Thyroid gland (tissue), 4 donors: Measurements from ENCODE around the gene SLC1A5. TPM values are rescaled to one million over a fixed set of nuclear protein-coding genes. Genes with fewer than 3 reads are reported as not detected.
"Not testable (repeated sequence)": the region's sequence is repeated elsewhere in the genome, so short reads cannot be mapped to it uniquely, and the experiment has no call there.

Source experiments
- DNase-seq, 2 donors: peaks; one replicate each; pipeline ENCODE4 v3.0.0-alpha.2; 2019
- H3K27ac ChIP-seq, 3 donors: fragments of 200-600 bp; sonication (generic); 1 replicate in 2 of 3; 2 replicates in 1 of 3; pipeline ENCODE4 v1.5.1; 2016 to 2019; ENCODE audit warnings: mild to moderate bottlenecking in 1 of 3, moderate library complexity in 1 of 3
- H3K27me3 ChIP-seq: fragments of 200-600 bp; sonication (generic); one replicate; pipeline ENCODE4 v1.5.1; 2019
- H3K36me3 ChIP-seq, 2 donors: fragments of 200-600 bp; sonication (generic); one replicate each; pipeline ENCODE4 v1.5.1; 2016 to 2019
- H3K4me1 ChIP-seq, 2 donors: fragments of 200-600 bp; sonication (generic); one replicate each; pipeline ENCODE4 v1.5.1; 2017 to 2019
- H3K4me3 ChIP-seq, 3 donors: fragments of 200-600 bp; sonication (generic); replicated peaks in 1 of 3; 1 replicate in 2 of 3; 2 replicates in 1 of 3; pipeline ENCODE4 v1.5.1; 2016; ENCODE audit warnings: mild to moderate bottlenecking in 1 of 3
- H3K9me3 ChIP-seq: fragments of 200-600 bp; sonication (generic); one replicate; pipeline ENCODE4 v1.5.1; 2017
- CTCF ChIP-seq, 6 experiments: fragments of 200-600 bp in 3 of 6; fragments of 450-650 bp in 3 of 6; sonication (generic) in 3 of 6; IDR thresholded peaks; one replicate each; pipeline ENCODE4 v1.5.1; 2016 to 2019; ENCODE audit warnings: antibody characterized with exemption in 6 of 6, mild to moderate bottlenecking in 2 of 6, inconsistent platforms in 1 of 6, moderate library complexity in 1 of 6
- POLR2A ChIP-seq, 2 donors: fragments of 450-650 bp; IDR thresholded peaks; one replicate each; pipeline ENCODE4 v1.6.1; 2017; ENCODE audit warnings: antibody characterized with exemption in 2 of 2, mild to moderate bottlenecking in 2 of 2, moderate library complexity in 1 of 2
- WGBS, 2 donors: methylation state at CpG; one replicate each; pipeline ENCODE4 v1.1.5; 2017; 5-methylcytosine and 5-hydroxymethylcytosine counted together
- intact Hi-C: fragments of 100-400 bp; cut with DNase I; formaldehyde crosslinking; loops from one replicate; pipeline ENCODE4 v1.15.1; 2023
- total RNA-seq, 4 donors: library from RNA; depleted of rRNA; stranded (reverse); fragments of >200 nt; gene quantifications; one replicate each; pipeline ENCODE4 v1.2.3, GENCODE V29; 2016

The SLC1A5 gene
- total RNA-seq, 4 donors from 2014 or later: 9.3 to 18.5 (median 11.8) TPM

- H3K4me1 ChIP-seq: no peaks in the 10 kb centered on the region
- intact Hi-C loops: no loop called here
- no peak for DNase-seq
- no peaks in the 10 kb centered on the region for H3K9me3 ChIP-seq
- TF ChIP-seq POLR2A (IDR thresholded peaks at IDR 0.05) (no peak), CTCF (IDR thresholded peaks at IDR 0.05) (no peak)
- H3K4me3 ChIP-seq: no peak overlapping the region
- H3K27me3 ChIP-seq: no peaks in the 10 kb centered on the region
- peaks cover 5 to 6% of the 10 kb centered on the region in 2 donors for H3K36me3 ChIP-seq
- WGBS, 2 donors: 93 to 97% methylated on average over 10 to 19 of the region's 33 CpGs
- no peak overlapping the region for H3K27ac ChIP-seq
Observed at GRCh38 chr19:46776927-46777911, 11.2 kb downstream of the SLC1A5 start.

- intact Hi-C loops: no loop called here
- H3K4me1 ChIP-seq: no peaks in the 10 kb centered on the region
- WGBS, 2 donors: 83 to 94% methylated on average over 11 of the region's 11 CpGs
- no peak overlapping the region for H3K27ac ChIP-seq
- TF ChIP-seq POLR2A (IDR thresholded peaks at IDR 0.05) (no peak), CTCF (IDR thresholded peaks at IDR 0.05) (no peak)
- peaks cover 5 to 6% of the 10 kb centered on the region in 2 donors for H3K36me3 ChIP-seq
- no peaks in the 10 kb centered on the region for H3K9me3 ChIP-seq
- DNase-seq: no peak
- H3K27me3 ChIP-seq: no peaks in the 10 kb centered on the region
- no peak overlapping the region for H3K4me3 ChIP-seq
Observed at GRCh38 chr19:46775642-46776258, 12.6 kb downstream of the SLC1A5 start.

GRCh38 chr19:46773018-46773399 is 15.4 kb downstream of the SLC1A5 start:
- Histone ChIP-seq H3K4me1 (no peaks in the 10 kb centered on the region), H3K9me3 (no peaks in the 10 kb centered on the region), H3K36me3 (peaks cover 5 to 6% of the 10 kb centered on the region in 2 donors), H3K4me3 (no peak overlapping the region), H3K27ac (no peak overlapping the region), H3K27me3 (no peaks in the 10 kb centered on the region)
- TF ChIP-seq POLR2A (IDR thresholded peaks at IDR 0.05): no peak
- no peak for TF ChIP-seq CTCF (IDR thresholded peaks at IDR 0.05)
- 84 to 88% methylated on average over 7 of the region's 7 CpGs for WGBS, 2 donors
- intact Hi-C loops: no loop called here
- no peak for DNase-seq

- Histone ChIP-seq H3K4me3 (no peak overlapping the region), H3K36me3 (peaks cover 5 to 6% of the 10 kb centered on the region in 2 donors), H3K4me1 (no peaks in the 10 kb centered on the region), H3K9me3 (no peaks in the 10 kb centered on the region), H3K27me3 (no peaks in the 10 kb centered on the region), H3K27ac (no peak overlapping the region)
- TF ChIP-seq CTCF (IDR thresholded peaks at IDR 0.05): no peak
- TF ChIP-seq POLR2A (IDR thresholded peaks at IDR 0.05): no peak
- no peak for DNase-seq
- WGBS, 2 donors: 48 to 50% methylated on average over 11 to 12 of the region's 12 CpGs
- intact Hi-C loops: no loop called here
Observed at GRCh38 chr19:46772170-46773017, 16.0 kb downstream of the SLC1A5 start.

GRCh38 chr19:46768746-46769145 is 19.6 kb downstream of the SLC1A5 start:
- H3K27me3 ChIP-seq, H3K27ac ChIP-seq, intact Hi-C loops, H3K9me3 ChIP-seq, H3K4me3 ChIP-seq, H3K4me1 ChIP-seq, H3K36me3 ChIP-seq, DNase-seq: not testable (repeated sequence)
- WGBS, 2 donors: 54 to 58% methylated on average over 4 of the region's 4 CpGs
